Measurements from ENCODE around the gene FGF14.

Gene FGF14

GRCh38 chr13:102325321-102325720 lies 76.5 kb downstream of the FGF14 start:
- Histone ChIP-seq H3K27me3 (ENCODE audit: insufficient read depth, low read length) (no peaks in the 10 kb centered on the region), H3K9ac (ENCODE audit: low read depth, low read length) (no peak overlapping the region), H3K36me3 (ENCODE audit: insufficient read depth, low read depth, low read length) (no peaks in the 10 kb centered on the region), H3K4me3 (ENCODE audit: low read length) (no peak overlapping the region), H3K9me3 (ENCODE audit: insufficient read depth, low read depth, low read length) (no peaks in the 10 kb centered on the region), H3K4me1 (ENCODE audit: insufficient read depth, low read length) (no peaks in the 10 kb centered on the region), H3K27ac (ENCODE audit: low read length) (no peak overlapping the region)

- Histone ChIP-seq H3K9ac (ENCODE audit: low read depth, low read length) (no peak overlapping the region), H3K9me3 (ENCODE audit: insufficient read depth, low read depth, low read length) (no peaks in the 10 kb centered on the region), H3K4me3 (ENCODE audit: low read length) (no peak overlapping the region), H3K36me3 (ENCODE audit: insufficient read depth, low read depth, low read length) (no peaks in the 10 kb centered on the region), H3K27ac (ENCODE audit: low read length) (no peak overlapping the region), H3K27me3 (ENCODE audit: insufficient read depth, low read length) (no peaks in the 10 kb centered on the region), H3K4me1 (ENCODE audit: insufficient read depth, low read length) (no peaks in the 10 kb centered on the region)
These were observed 78.3 kb downstream of the FGF14 start for GRCh38 chr13:102323505-102323904.

- Histone ChIP-seq H3K4me3 (ENCODE audit: low read length) (no peak overlapping the region), H3K27me3 (ENCODE audit: insufficient read depth, low read length) (no peaks in the 10 kb centered on the region), H3K36me3 (ENCODE audit: insufficient read depth, low read depth, low read length) (no peaks in the 10 kb centered on the region), H3K9ac (ENCODE audit: low read depth, low read length) (no peak overlapping the region), H3K9me3 (ENCODE audit: insufficient read depth, low read depth, low read length) (no peaks in the 10 kb centered on the region), H3K27ac (ENCODE audit: low read length) (no peak overlapping the region), H3K4me1 (ENCODE audit: insufficient read depth, low read length) (no peaks in the 10 kb centered on the region)
These were observed 78.8 kb downstream of the FGF14 start for GRCh38 chr13:102323012-102323411.

DNA sequence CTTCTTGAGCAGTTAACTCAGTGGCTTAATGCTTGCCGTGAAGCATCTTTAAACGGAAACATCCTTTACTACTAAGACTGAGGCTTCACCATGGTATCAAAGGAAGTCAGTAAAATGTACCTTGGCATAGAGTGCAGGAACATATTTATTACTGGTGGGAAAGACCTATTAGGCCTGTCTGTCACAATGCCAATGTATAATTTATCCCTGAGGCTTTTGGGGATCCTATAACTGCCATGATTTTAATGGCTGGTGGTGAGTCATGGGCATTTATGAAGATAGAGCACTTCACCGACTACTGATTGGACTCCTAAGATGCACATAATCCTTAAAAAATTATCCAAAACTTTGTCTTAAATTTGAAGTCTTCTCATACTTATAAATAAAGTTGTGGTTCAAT lies 79.6 kb downstream of the FGF14 start:
- Histone ChIP-seq H3K27ac (ENCODE audit: low read length) (no peak overlapping the region), H3K4me3 (ENCODE audit: low read length) (no peak overlapping the region), H3K9me3 (ENCODE audit: insufficient read depth, low read depth, low read length) (no peaks in the 10 kb centered on the region), H3K9ac (ENCODE audit: low read depth, low read length) (no peak overlapping the region), H3K36me3 (ENCODE audit: insufficient read depth, low read depth, low read length) (no peaks in the 10 kb centered on the region), H3K4me1 (ENCODE audit: insufficient read depth, low read length) (no peaks in the 10 kb centered on the region), H3K27me3 (ENCODE audit: insufficient read depth, low read length) (no peaks in the 10 kb centered on the region)

DNA sequence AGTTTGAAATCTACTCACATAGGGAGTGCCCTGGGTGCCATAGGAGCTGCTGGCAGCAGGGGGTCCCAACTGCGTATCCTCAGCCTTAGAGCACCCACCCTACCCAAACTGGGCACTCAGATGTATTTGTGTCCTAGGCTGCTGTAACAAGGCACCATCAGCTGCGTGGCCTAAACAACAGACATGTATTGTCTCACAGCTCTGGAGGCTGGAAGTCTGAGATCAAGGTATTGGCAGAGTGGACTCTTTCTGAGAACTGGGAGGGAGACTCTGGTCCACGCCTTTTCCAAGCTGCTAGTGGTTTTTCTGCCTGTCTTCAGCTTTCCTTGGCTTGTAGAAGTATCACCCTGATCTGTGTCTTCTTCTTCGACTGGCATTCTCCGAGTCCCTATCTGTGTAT lies 83.6 kb downstream of the FGF14 start:
- no peak overlapping the region for H3K27ac ChIP-seq (ENCODE audit: low read length)
- H3K27me3 ChIP-seq (ENCODE audit: insufficient read depth, low read length): no peaks in the 10 kb centered on the region
- H3K36me3 ChIP-seq (ENCODE audit: insufficient read depth, low read depth, low read length): no peaks in the 10 kb centered on the region
- H3K9me3 ChIP-seq (ENCODE audit: insufficient read depth, low read depth, low read length): no peaks in the 10 kb centered on the region
- H3K4me3 ChIP-seq (ENCODE audit: low read length): no peak overlapping the region
- no peaks in the 10 kb centered on the region for H3K4me1 ChIP-seq (ENCODE audit: insufficient read depth, low read length)
- H3K9ac ChIP-seq (ENCODE audit: low read depth, low read length): no peak overlapping the region

DNA sequence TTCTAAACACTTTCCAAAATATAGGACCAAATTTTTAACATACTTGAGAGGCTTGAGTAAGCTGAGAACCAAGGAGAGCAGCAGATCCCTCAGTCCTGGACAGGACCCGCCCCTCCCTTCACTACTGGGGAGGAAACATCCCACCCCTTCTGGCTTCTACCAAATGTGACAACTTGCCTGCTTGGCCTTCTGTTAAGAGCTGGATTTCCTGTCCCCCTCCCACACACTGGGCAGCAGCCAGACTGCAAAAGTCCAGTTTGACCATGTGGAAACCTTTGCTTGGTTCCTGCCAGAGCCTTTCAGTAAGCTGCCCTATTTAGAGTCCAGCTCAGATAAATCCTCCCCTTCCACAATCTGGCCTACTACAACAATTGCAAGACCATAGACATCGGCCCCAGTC lies 84.3 kb downstream of the FGF14 start:
- no peak overlapping the region for H3K9ac ChIP-seq (ENCODE audit: low read depth, low read length)
- H3K9me3 ChIP-seq (ENCODE audit: insufficient read depth, low read depth, low read length): no peaks in the 10 kb centered on the region
- H3K27me3 ChIP-seq (ENCODE audit: insufficient read depth, low read length): no peaks in the 10 kb centered on the region
- H3K36me3 ChIP-seq (ENCODE audit: insufficient read depth, low read depth, low read length): no peaks in the 10 kb centered on the region
- H3K4me3 ChIP-seq (ENCODE audit: low read length): no peak overlapping the region
- H3K4me1 ChIP-seq (ENCODE audit: insufficient read depth, low read length): no peaks in the 10 kb centered on the region
- H3K27ac ChIP-seq (ENCODE audit: low read length): no peak overlapping the region

DNA sequence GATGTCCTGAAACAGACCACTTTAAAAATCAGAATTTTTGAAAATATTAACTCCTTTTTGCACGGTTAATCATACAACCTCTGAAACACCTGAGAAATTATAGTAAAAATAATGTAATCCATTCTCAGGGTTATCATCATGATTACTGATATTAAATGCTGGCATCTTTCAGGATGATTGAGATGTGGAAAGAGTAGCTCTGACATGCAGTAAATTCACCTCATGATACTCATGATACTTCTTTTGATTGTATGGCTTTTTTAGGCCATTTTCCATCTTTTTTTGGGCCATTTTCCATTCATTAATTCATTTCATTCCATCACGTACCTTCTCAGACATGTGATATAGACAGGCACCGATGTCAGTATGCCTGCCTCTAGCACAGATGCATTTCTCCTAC lies 85.1 kb downstream of the FGF14 start:
- Histone ChIP-seq H3K9me3 (ENCODE audit: insufficient read depth, low read depth, low read length) (no peaks in the 10 kb centered on the region), H3K36me3 (ENCODE audit: insufficient read depth, low read depth, low read length) (no peaks in the 10 kb centered on the region), H3K4me1 (ENCODE audit: insufficient read depth, low read length) (no peaks in the 10 kb centered on the region), H3K27ac (ENCODE audit: low read length) (no peak overlapping the region), H3K27me3 (ENCODE audit: insufficient read depth, low read length) (no peaks in the 10 kb centered on the region), H3K4me3 (ENCODE audit: low read length) (no peak overlapping the region), H3K9ac (ENCODE audit: low read depth, low read length) (no peak overlapping the region)

- H3K27ac ChIP-seq (ENCODE audit: low read length): no peak overlapping the region
- no peaks in the 10 kb centered on the region for H3K36me3 ChIP-seq (ENCODE audit: insufficient read depth, low read depth, low read length)
- H3K27me3 ChIP-seq (ENCODE audit: insufficient read depth, low read length): no peaks in the 10 kb centered on the region
- no peaks in the 10 kb centered on the region for H3K9me3 ChIP-seq (ENCODE audit: insufficient read depth, low read depth, low read length)
- no peak overlapping the region for H3K4me3 ChIP-seq (ENCODE audit: low read length)
- H3K9ac ChIP-seq (ENCODE audit: low read depth, low read length): no peak overlapping the region
- H3K4me1 ChIP-seq (ENCODE audit: insufficient read depth, low read length): no peaks in the 10 kb centered on the region
These were observed 89.0 kb downstream of the FGF14 start for GRCh38 chr13:102312841-102313240.

DNA sequence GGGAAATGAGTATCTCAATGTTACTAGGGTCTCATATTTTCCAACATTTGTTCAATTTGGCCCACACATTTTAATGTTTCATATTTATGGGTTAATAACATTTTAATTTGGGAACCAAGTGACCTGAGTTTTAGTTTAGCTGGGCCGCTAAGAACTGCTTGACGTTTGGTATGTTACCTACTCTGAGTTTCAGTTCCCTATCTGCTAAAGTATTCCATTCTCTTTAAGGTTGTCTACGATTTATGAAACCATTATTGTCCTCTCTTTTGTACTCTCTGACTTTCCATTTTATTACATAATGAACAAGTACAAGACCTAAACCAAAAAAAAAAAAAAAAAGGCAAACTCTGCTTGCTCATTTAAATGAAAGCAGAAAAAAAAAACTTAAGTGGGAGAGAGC lies 89.9 kb downstream of the FGF14 start:
- Histone ChIP-seq H3K27ac (ENCODE audit: low read length) (no peak overlapping the region), H3K9me3 (ENCODE audit: insufficient read depth, low read depth, low read length) (no peaks in the 10 kb centered on the region), H3K36me3 (ENCODE audit: insufficient read depth, low read depth, low read length) (no peaks in the 10 kb centered on the region), H3K4me1 (ENCODE audit: insufficient read depth, low read length) (no peaks in the 10 kb centered on the region), H3K27me3 (ENCODE audit: insufficient read depth, low read length) (no peaks in the 10 kb centered on the region), H3K4me3 (ENCODE audit: low read length) (no peak overlapping the region), H3K9ac (ENCODE audit: low read depth, low read length) (no peak overlapping the region)

- H3K27ac ChIP-seq (ENCODE audit: low read length): no peak overlapping the region
These were observed 90.4 kb downstream of the FGF14 start for GRCh38 chr13:102311419-102311796.

GRCh38 chr13:102310691-102311418 lies 91.0 kb downstream of the FGF14 start:
- H3K36me3 ChIP-seq (ENCODE audit: insufficient read depth, low read depth, low read length): no peaks in the 10 kb centered on the region
- no peaks in the 10 kb centered on the region for H3K4me1 ChIP-seq (ENCODE audit: insufficient read depth, low read length)
- H3K4me3 ChIP-seq (ENCODE audit: low read length): no peak overlapping the region
- H3K9ac ChIP-seq (ENCODE audit: low read depth, low read length): no peak overlapping the region
- H3K9me3 ChIP-seq (ENCODE audit: insufficient read depth, low read depth, low read length): no peaks in the 10 kb centered on the region
- no peaks in the 10 kb centered on the region for H3K27me3 ChIP-seq (ENCODE audit: insufficient read depth, low read length)
- no peak overlapping the region for H3K27ac ChIP-seq (ENCODE audit: low read length)

More at GRCh38 chr13:102311419-102311796, 90.4 kb downstream of the FGF14 start:
- H3K9ac ChIP-seq (ENCODE audit: low read depth, low read length): no peak overlapping the region
- no peak overlapping the region for H3K4me3 ChIP-seq (ENCODE audit: low read length)
- H3K9me3 ChIP-seq (ENCODE audit: insufficient read depth, low read depth, low read length): no peaks in the 10 kb centered on the region
- H3K36me3 ChIP-seq (ENCODE audit: insufficient read depth, low read depth, low read length): no peaks in the 10 kb centered on the region
- H3K4me1 ChIP-seq (ENCODE audit: insufficient read depth, low read length): no peaks in the 10 kb centered on the region
- H3K27me3 ChIP-seq (ENCODE audit: insufficient read depth, low read length): no peaks in the 10 kb centered on the region

- Histone ChIP-seq H3K4me1 (ENCODE audit: insufficient read depth, low read length) (no peaks in the 10 kb centered on the region), H3K27me3 (ENCODE audit: insufficient read depth, low read length) (no peaks in the 10 kb centered on the region), H3K4me3 (ENCODE audit: low read length) (no peak overlapping the region), H3K27ac (ENCODE audit: low read length) (no peak overlapping the region), H3K9me3 (ENCODE audit: insufficient read depth, low read depth, low read length) (no peaks in the 10 kb centered on the region), H3K36me3 (ENCODE audit: insufficient read depth, low read depth, low read length) (no peaks in the 10 kb centered on the region), H3K9ac (ENCODE audit: low read depth, low read length) (no peak overlapping the region)
These were observed 92.7 kb downstream of the FGF14 start for GRCh38 chr13:102309110-102309509.
